K562 (cell line): Measurements from ENCODE around the gene DCHS2. TPM values are rescaled to one million over a fixed set of nuclear protein-coding genes. Genes with fewer than 3 reads are reported as not detected.

Source experiments
- ATAC-seq: fragments of 200-7000 bp; cut with Tn5 transposase; 3 replicates; pipeline ENCODE4 v1.9.1; 2020; ENCODE audit warnings: moderate library complexity
- BruUV-seq: library from RNA; stranded (reverse); fragments of 400-500 nt; replicated peaks from 2 replicates; lab custom pipeline; 2021; lab: Mats Ljungman, UMichigan
- CTCF ChIA-PET: fragments of 300-600 bp; formaldehyde crosslinking; extraction: SDS; loops from one replicate; lab custom pipeline; 2021; ENCODE audit warnings: low intra/inter-chr PET ratio; lab: Yijun Ruan, JAX
- POLR2A ChIA-PET: fragments of 300-600, 350-650 bp; sonication (Branson Sonifier 250); formaldehyde crosslinking; extraction: SDS; loops from one replicate; lab custom pipeline; 2021; ENCODE audit warnings: antibody characterized with exemption, inconsistent platforms; lab: Yijun Ruan, JAX
- DNase-seq, 4 experiments: peaks; one replicate each; pipeline versions ENCODE4 v3.0.0 to v3.0.0-alpha.2; 2011 to 2018; ENCODE audit warnings: low spot score in 3 of 4, mixed read lengths in 3 of 4; ENCODE audit errors: extremely low read depth in 1 of 4
- FAIRE-seq: peaks from 2 replicates; lab custom pipeline; 2011; peaks lifted over from hg19 to GRCh38; lab: Jason Lieb, UNC
- H2AFZ ChIP-seq: 2 replicates; pipeline ENCODE4 v1.6.0; 2011; ENCODE audit warnings: low read depth, low read length, control low read depth, inconsistent platforms
- H3K27ac ChIP-seq: fragments of 200-600 bp; 3 replicates; pipeline ENCODE4 v1.8.0; 2011; ENCODE audit warnings: low read depth, mild to moderate bottlenecking, control low read depth, inconsistent platforms, low read length, moderate library complexity, mixed read lengths; ENCODE audit errors: extremely low read depth
- H3K27me3 ChIP-seq, 2 experiments: fragments of 300-600 bp in 1 of 2; 2 replicates in 1 of 2; 3 replicates in 1 of 2; pipeline versions ENCODE4 v1.6.0 to v1.8.0; 2011; ENCODE audit warnings: inconsistent platforms in 2 of 2, low read length in 2 of 2, mild to moderate bottlenecking in 1 of 2, mixed read lengths in 1 of 2, moderate library complexity in 1 of 2; ENCODE audit not compliant: control insufficient read depth in 2 of 2, insufficient read depth in 2 of 2
- H3K36me3 ChIP-seq: fragments of 300-600 bp; 3 replicates; pipeline ENCODE4 v1.8.0; 2011; ENCODE audit warnings: mild to moderate bottlenecking, low read length, inconsistent platforms; ENCODE audit not compliant: control insufficient read depth, insufficient read depth
- H3K4me1 ChIP-seq, 2 experiments: fragments of 200-600 bp in 1 of 2; replicated peaks in 1 of 2; 2 replicates in 1 of 2; 3 replicates in 1 of 2; pipeline versions ENCODE4 v1.5.1 to v1.8.0; 2011; ENCODE audit warnings: inconsistent platforms in 2 of 2, low read length in 2 of 2, mild to moderate bottlenecking in 1 of 2, mixed read lengths in 1 of 2, moderate library complexity in 1 of 2; ENCODE audit not compliant: control insufficient read depth in 2 of 2, insufficient read depth in 2 of 2
- H3K4me2 ChIP-seq: 2 replicates; pipeline ENCODE4 v1.6.1; 2011; ENCODE audit warnings: low read length, control low read depth, inconsistent platforms, mixed read lengths; ENCODE audit not compliant: insufficient read depth
- H3K4me3 ChIP-seq: fragments of 200-600 bp; sonication (generic), shearing (Covaris generic); 2 replicates; pipeline ENCODE4 v1.5.1; 2016; ENCODE audit warnings: control low read depth, inconsistent platforms
- H3K79me2 ChIP-seq: fragments of 200-600 bp; 3 replicates; pipeline ENCODE4 v1.8.0; 2011; ENCODE audit warnings: low read length, inconsistent platforms; ENCODE audit not compliant: control insufficient read depth, insufficient read depth
- H3K9ac ChIP-seq, 2 experiments: 2 replicates each; pipeline versions ENCODE4 v1.6.0 to v1.6.1; 2011; ENCODE audit warnings: low read depth in 2 of 2, low read length in 2 of 2, control low read depth in 1 of 2, inconsistent platforms in 1 of 2, mild to moderate bottlenecking in 1 of 2, mixed read lengths in 1 of 2; ENCODE audit not compliant: insufficient read depth in 1 of 2
- H3K9me1 ChIP-seq: one replicate; pipeline ENCODE4 v1.6.0; 2011; ENCODE audit warnings: inconsistent platforms, mild to moderate bottlenecking, low read length, moderate library complexity; ENCODE audit not compliant: control insufficient read depth, insufficient read depth
- H3K9me3 ChIP-seq: replicated peaks from 2 replicates; pipeline ENCODE4 v1.5.1; 2011; ENCODE audit warnings: low read depth, low read length, inconsistent platforms; ENCODE audit not compliant: control insufficient read depth, insufficient read depth
- H4K20me1 ChIP-seq: replicated peaks from 2 replicates; pipeline ENCODE4 v1.6.1; 2011; ENCODE audit warnings: low read length, inconsistent platforms, mixed read lengths; ENCODE audit not compliant: control insufficient read depth, insufficient read depth
- ATF1 ChIP-seq, 2 experiments: fragments of 450-650 bp in 1 of 2; IDR thresholded peaks; 2 replicates each; pipeline ENCODE4 v1.6.1; 2016; ENCODE audit warnings: missing compliant biosample characterization in 1 of 2, missing genetic modification characterization in 1 of 2
- DIDO1 ChIP-seq: fragments of 450-650 bp; IDR thresholded peaks from 2 replicates; pipeline ENCODE4 v1.6.1; 2016; ENCODE audit warnings: low read depth, missing biosample characterization, missing genetic modification characterization
- FOXJ3 ChIP-seq: sonication (generic); formaldehyde crosslinking; IDR thresholded peaks from 2 replicates; pipeline ENCODE4 v1.4.0; 2020; ENCODE audit warnings: mild to moderate bottlenecking, missing genetic modification reagents
- GATAD2A ChIP-seq: fragments of 450-650 bp; IDR thresholded peaks from 2 replicates; pipeline ENCODE4 v1.6.1; 2017
- HMBOX1 ChIP-seq: sonication (generic); IDR thresholded peaks from 2 replicates; pipeline ENCODE4 v1.6.1; 2016
- NFATC3 ChIP-seq: fragments of 450-650 bp; IDR thresholded peaks from 2 replicates; pipeline ENCODE4 v1.6.1; 2017; ENCODE audit warnings: mild to moderate bottlenecking
- RB1 ChIP-seq: fragments of 450-650 bp; IDR thresholded peaks from 2 replicates; pipeline ENCODE4 v1.6.1; 2017; ENCODE audit warnings: low read depth, mild to moderate bottlenecking
- SMAD4 ChIP-seq: fragments of 250-450 bp; sonication (Bioruptor Pico); conservative IDR thresholded peaks from 2 replicates; pipeline ENCODE4 v1.8.0; 2021; ENCODE audit warnings: inconsistent platforms, mild to moderate bottlenecking, moderate library complexity
- XRCC3 ChIP-seq: fragments of 450-650 bp; IDR thresholded peaks from 2 replicates; pipeline ENCODE4 v1.6.1; 2017; ENCODE audit warnings: mild to moderate bottlenecking, moderate library complexity
- ZNF134 ChIP-seq: fragments of 250-450 bp; sonication (Bioruptor Pico); conservative IDR thresholded peaks from 2 replicates; pipeline ENCODE4 v1.4.0; 2020
- ZNF318 ChIP-seq, 2 experiments: fragments of 450-650 bp; IDR thresholded peaks; 2 replicates each; pipeline ENCODE4 v1.6.1; 2016; ENCODE audit warnings: mild to moderate bottlenecking in 2 of 2, borderline replicate concordance in 1 of 2, low read depth in 1 of 2, moderate library complexity in 1 of 2
- ZNF644 ChIP-seq: fragments of 200-800 bp; sonication (Bioruptor generic); IDR thresholded peaks from 2 replicates; pipeline ENCODE4 v1.6.1; 2016; ENCODE audit warnings: low read depth, missing genetic modification characterization, missing compliant biosample characterization
- ZNF76 ChIP-seq: fragments of 250-450 bp; sonication (Bioruptor Pico); IDR thresholded peaks from 2 replicates; pipeline ENCODE4 v1.4.0; 2020; ENCODE audit warnings: mild to moderate bottlenecking, moderate library complexity, borderline replicate concordance
- in situ Hi-C: fragments of 300-500 bp; cut with MboI; formaldehyde crosslinking; loops from 4 replicates; pipeline ENCODE4 v1.15.0; 2018; ENCODE audit warnings: inconsistent platforms, mixed read lengths
- intact Hi-C: fragments of 100-400 bp; cut with micrococcal nuclease; formaldehyde crosslinking; loops from 2 replicates; pipeline ENCODE4 v1.14.2; 2022
- polyA plus RNA-seq, 8 experiments: library from polyadenylated mRNA; depleted of rRNA in 4 of 8; stranded (reverse) in 5 of 8; unstranded in 3 of 8; fragments of >200 nt; fragmentation: Nextera tagmentation in 2 of 8; fragmentation: Illumina TruSeq in 1 of 8; extraction: Ambion mirVana in 2 of 8; extraction: Trizol in 1 of 8; gene quantifications; 2 replicates each; pipeline versions ENCODE4 v1.2.1 to v1.2.3, GENCODE V29; 2011 to 2014; ENCODE audit warnings: inconsistent platforms in 1 of 8, missing spikeins in 1 of 8
- total RNA-seq, 7 experiments: library from RNA; depleted of rRNA in 6 of 7; stranded (reverse); fragments of >200 nt in 6 of 7; fragmentation: Illumina TruSeq in 2 of 7; extraction: Trizol in 2 of 7; gene quantifications; 2 replicates each; pipeline versions ENCODE4 v1.2.1 to v1.2.3, GENCODE V29; 2011 to 2021; ENCODE audit warnings: low replicate concordance in 1 of 7
- TF ChIP-seq, protein P1 (sequence below): IDR thresholded peaks from 2 replicates; pipeline ENCODE4 v1.6.1; 2012; ENCODE audit warnings: low read depth, low read length, improper control_type of control experiment, borderline replicate concordance

The DCHS2 gene
- total and polyA plus RNA-seq, 9 of the 15 experiments (the other 6 are each of a cell fraction or from before 2014, with no cell fraction given) = 0.49 to 7.1 (median 5.3) TPM

DNA sequence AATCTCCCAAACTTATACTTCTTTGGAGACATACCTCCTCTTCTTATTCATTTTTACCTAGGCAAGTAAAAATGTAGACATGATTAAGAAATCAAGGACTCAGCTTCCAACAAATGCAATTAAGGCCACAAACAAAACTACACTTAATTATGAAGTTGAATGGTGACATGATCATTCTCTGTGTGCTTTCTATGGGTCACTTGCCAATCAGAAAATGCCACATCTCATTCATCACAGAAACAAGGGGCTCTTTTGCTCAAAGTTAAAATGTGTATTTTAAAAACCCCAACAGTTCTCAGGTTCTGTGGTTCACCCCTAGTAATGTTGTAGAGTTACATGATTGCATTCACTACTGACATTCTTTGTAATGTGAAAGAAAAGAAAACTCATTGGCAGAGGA is 273.5 kb downstream of the DCHS2 start:
- Histone ChIP-seq H3K4me2 (no peak overlapping the region; the same call in 1 of the 2 replicates), H3K4me1 (peaks cover 0 to 7% of the 10 kb centered on the region in 2 experiments; a peak in 1 of 5 replicates), H3K27ac (no peak overlapping the region), H3K36me3 (no peaks in the 10 kb centered on the region), H2AFZ (peak overlapping the region; percentile 91), H3K4me3 (no peak overlapping the region), H3K9me3 (no peaks in the 10 kb centered on the region), H3K27me3 (no peaks in the 10 kb centered on the region), H3K79me2 (no peaks in the 10 kb centered on the region), H4K20me1 (no peaks in the 10 kb centered on the region), H3K9ac (no peak overlapping the region), H3K9me1 (no peaks in the 10 kb centered on the region)
- no TSS peak for BruUV-seq
- DNase-seq (no peak), ATAC-seq (no peak), FAIRE-seq (no peak)
- ChIA-PET POLR2A (no interaction called here), CTCF (no interaction called here)
- in situ Hi-C loops (no loop called here), intact Hi-C loops (no loop called here)
- TF ChIP-seq, protein P1, sequence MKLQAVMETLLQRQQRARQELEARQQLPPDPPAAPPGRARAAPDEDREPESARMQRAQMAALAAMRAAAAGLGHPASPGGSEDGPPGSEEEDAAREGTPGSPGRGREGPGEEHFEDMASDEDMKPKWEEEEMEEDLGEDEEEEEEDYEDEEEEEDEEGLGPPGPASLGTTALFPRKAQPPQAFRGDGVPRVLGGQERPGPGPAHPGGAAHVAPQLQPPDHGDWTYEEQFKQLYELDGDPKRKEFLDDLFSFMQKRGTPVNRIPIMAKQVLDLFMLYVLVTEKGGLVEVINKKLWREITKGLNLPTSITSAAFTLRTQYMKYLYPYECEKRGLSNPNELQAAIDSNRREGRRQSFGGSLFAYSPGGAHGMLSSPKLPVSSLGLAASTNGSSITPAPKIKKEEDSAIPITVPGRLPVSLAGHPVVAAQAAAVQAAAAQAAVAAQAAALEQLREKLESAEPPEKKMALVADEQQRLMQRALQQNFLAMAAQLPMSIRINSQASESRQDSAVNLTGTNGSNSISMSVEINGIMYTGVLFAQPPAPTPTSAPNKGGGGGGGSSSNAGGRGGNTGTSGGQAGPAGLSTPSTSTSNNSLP = no peak
- no peak for TF ChIP-seq XRCC3
- TF ChIP-seq RB1 = no peak
- TF ChIP-seq ZNF318 (IDR thresholded peaks at IDR 0.05; ENCODE audit: borderline replicate concordance in 1 of 2, low read depth in 1 of 2) = no peak
- no peak for TF ChIP-seq ZNF76
- no peak for TF ChIP-seq DIDO1 (tag)
- TF ChIP-seq GATAD2A = no peak
- TF ChIP-seq FOXJ3 (CRISPR knock-in tag) = no peak
- no peak for TF ChIP-seq ATF1 (CRISPR knock-in tag; IDR thresholded peaks at IDR 0.05)
- no peak for TF ChIP-seq ATF1 (tag; IDR thresholded peaks at IDR 0.05)
- no peak for TF ChIP-seq ZNF644 (tag)
- no peak for TF ChIP-seq ZNF134 (CRISPR knock-in tag)
- no peak for TF ChIP-seq NFATC3
- TF ChIP-seq HMBOX1 = no peak
- no peak for TF ChIP-seq SMAD4
